NCI-H146 (cell line): ENCODE measurements around the gene PDE8B.

Experiments
- DNase-seq: peaks from one replicate; lab custom pipeline; 2025; lab: John Stamatoyannopoulos, UW

Gene PDE8B

GRCh38 chr5:77321793-77322394 lies 111.4 kb downstream of the PDE8B start:
- DNase-seq, result no peak

GRCh38 chr5:77322406-77322805 lies 111.9 kb downstream of the PDE8B start:
- peak; percentile 41 for DNase-seq

GRCh38 chr5:77325921-77326541 lies 115.6 kb downstream of the PDE8B start:
- no peak for DNase-seq

GRCh38 chr5:77326986-77327734 lies 116.7 kb downstream of the PDE8B start:
- DNase-seq, result no peak

GRCh38 chr5:77328930-77329647 lies 118.6 kb downstream of the PDE8B start:
- no peak for DNase-seq

- DNase-seq, result no peak
These were observed 119.4 kb downstream of the PDE8B start for GRCh38 chr5:77329664-77330430.

- no peak for DNase-seq
These were observed 122.6 kb downstream of the PDE8B start for GRCh38 chr5:77333036-77333435.

- DNase-seq, result no peak
These were observed 123.1 kb downstream of the PDE8B start for GRCh38 chr5:77333451-77334123.

GRCh38 chr5:77337246-77337645 lies 126.8 kb downstream of the PDE8B start:
- DNase-seq, result no peak

GRCh38 chr5:77337686-77338085 lies 127.2 kb downstream of the PDE8B start:
- DNase-seq, result no peak

- no peak for DNase-seq
These were observed 128.9 kb downstream of the PDE8B start for GRCh38 chr5:77339337-77339890.

- DNase-seq, result no peak
These were observed 132.7 kb downstream of the PDE8B start for GRCh38 chr5:77343165-77343564.

- DNase-seq, result no peak
These were observed 137.1 kb downstream of the PDE8B start for GRCh38 chr5:77347435-77348098.

GRCh38 chr5:77353251-77353650 lies 142.8 kb downstream of the PDE8B start:
- peak; percentile 20 for DNase-seq

- DNase-seq, result no peak
These were observed 144.0 kb downstream of the PDE8B start for GRCh38 chr5:77354454-77354853.

- no peak for DNase-seq
These were observed 144.6 kb downstream of the PDE8B start for GRCh38 chr5:77355080-77355479.

- no peak for DNase-seq
These were observed 145.3 kb downstream of the PDE8B start for GRCh38 chr5:77355751-77356150.

GRCh38 chr5:77356740-77357139 lies 146.3 kb downstream of the PDE8B start:
- no peak for DNase-seq

GRCh38 chr5:77358255-77359205 lies 148.1 kb downstream of the PDE8B start:
- no peak for DNase-seq
